Cardiac fibroblast (primary cell): Measurements from ENCODE around the gene GALNT18.

Experiments
- DNase-seq, 2 donors: peaks; one replicate each; pipeline versions ENCODE4 v3.0.0 to v3.0.0-alpha.2; 2010; ENCODE audit warnings: low read depth in 2 of 2
- H3K4me3 ChIP-seq, 2 donors: replicated peaks in 1 of 2; 1 replicate in 1 of 2; 2 replicates in 1 of 2; pipeline ENCODE4 v1.5.1; 2011; ENCODE audit warnings: low read depth in 2 of 2, low read length in 2 of 2, mild to moderate bottlenecking in 2 of 2, moderate library complexity in 1 of 2
- CTCF ChIP-seq: IDR thresholded peaks from one replicate; pipeline ENCODE4 v1.5.1; 2011; ENCODE audit warnings: low read depth, mild to moderate bottlenecking, low read length, inconsistent platforms

GALNT18 gene

GRCh38 chr11:11436715-11437313 is 185.0 kb downstream of the GALNT18 start:
- no peak for TF ChIP-seq CTCF
- no peak for DNase-seq
- no peak overlapping the region for H3K4me3 ChIP-seq

GRCh38 chr11:11435635-11436034 is 186.2 kb downstream of the GALNT18 start:
- TF ChIP-seq CTCF, result no peak
- H3K4me3 ChIP-seq, result no peak overlapping the region
- DNase-seq, result no peak

GRCh38 chr11:11433960-11434359 is 187.8 kb downstream of the GALNT18 start:
- no peak overlapping the region for H3K4me3 ChIP-seq
- TF ChIP-seq CTCF, result no peak
- no peak for DNase-seq

GRCh38 chr11:11432621-11433319 is 189.0 kb downstream of the GALNT18 start:
- no peak for DNase-seq
- no peak overlapping the region for H3K4me3 ChIP-seq
- no peak for TF ChIP-seq CTCF

- no peak for TF ChIP-seq CTCF
- no peak for DNase-seq
- H3K4me3 ChIP-seq, result no peak overlapping the region
Measured at GRCh38 chr11:11430431-11430830, 191.4 kb downstream of the GALNT18 start.

- TF ChIP-seq CTCF, result no peak
- DNase-seq, result no peak
Measured at GRCh38 chr11:11428714-11429113, 193.1 kb downstream of the GALNT18 start.

More at GRCh38 chr11:11428714-11429113, 193.1 kb downstream of the GALNT18 start:
- H3K4me3 ChIP-seq, result no peak overlapping the region
